Breast epithelium (tissue), 4 donors: ENCODE measurements around the gene BEST1. TPM values are rescaled to one million over a fixed set of nuclear protein-coding genes. Genes with fewer than 3 reads are reported as not detected.

Source experiments
- DNase-seq, 2 donors: peaks; one replicate each; pipeline ENCODE4 v3.0.0-alpha.2; 2019; ENCODE audit warnings: low spot score in 2 of 2
- H3K27ac ChIP-seq, 2 donors: fragments of 200-600 bp; sonication (generic) in 1 of 2; one replicate each; pipeline ENCODE4 v1.5.1; 2016 to 2019; ENCODE audit warnings: mild to moderate bottlenecking in 1 of 2
- H3K27me3 ChIP-seq, 2 donors: fragments of 200-600 bp; sonication (generic) in 1 of 2; one replicate each; pipeline versions ENCODE4 v1.5.1 to v1.6.0; 2017 to 2019; ENCODE audit warnings: control low read depth in 1 of 2, mild to moderate bottlenecking in 1 of 2
- H3K36me3 ChIP-seq: fragments of 200-600 bp; one replicate; pipeline ENCODE4 v1.5.1; 2019
- H3K4me1 ChIP-seq, 2 donors: fragments of 200-600 bp; sonication (generic); one replicate each; pipeline ENCODE4 v1.5.1; 2016 to 2019; ENCODE audit warnings: control low read depth in 1 of 2
- H3K4me3 ChIP-seq, 3 donors: fragments of 200-600 bp; sonication (generic); 1 replicate in 2 of 3; 2 replicates in 1 of 3; pipeline ENCODE4 v1.5.1; 2016 to 2019; ENCODE audit warnings: mild to moderate bottlenecking in 3 of 3, moderate library complexity in 2 of 3
- H3K9me3 ChIP-seq, 2 donors: fragments of 200-600 bp; sonication (generic) in 1 of 2; one replicate each; pipeline ENCODE4 v1.5.1; 2016 to 2019; ENCODE audit warnings: control low read depth in 1 of 2
- CTCF ChIP-seq, 3 donors: fragments of 450-650 bp; IDR thresholded peaks; one replicate each; pipeline ENCODE4 v1.5.1; 2016 to 2017; ENCODE audit warnings: antibody characterized with exemption in 3 of 3, mild to moderate bottlenecking in 3 of 3, moderate library complexity in 3 of 3
- POLR2A ChIP-seq: fragments of 450-650 bp; IDR thresholded peaks from one replicate; pipeline ENCODE4 v1.6.1; 2016; ENCODE audit warnings: antibody characterized with exemption, mild to moderate bottlenecking, moderate library complexity
- POLR2AphosphoS5 ChIP-seq, 3 donors: sonication (generic); formaldehyde crosslinking; IDR thresholded peaks; one replicate each; pipeline ENCODE4 v1.6.1; 2017; ENCODE audit warnings: antibody characterized with exemption in 3 of 3
- intact Hi-C: fragments of 100-400 bp; cut with DNase I; formaldehyde crosslinking; loops from one replicate; pipeline ENCODE4 v1.15.1; 2023; ENCODE audit warnings: low total_unique reads
- total RNA-seq, 3 donors: library from RNA; depleted of rRNA; stranded (reverse); fragments of >200 nt; gene quantifications; one replicate each; pipeline ENCODE4 v1.1.0, GENCODE V29; 2016

The BEST1 gene
- total RNA-seq, 3 donors from 2014 or later, result 3.7 to 10.1 (median 5.9) TPM

GRCh38 chr11:61911701-61912529 is 38.2 kb upstream of the BEST1 start:
- Histone ChIP-seq H3K27me3 (no peaks in the 10 kb centered on the region), H3K4me1 (no peaks in the 10 kb centered on the region), H3K9me3 (no peaks in the 10 kb centered on the region), H3K27ac (peak overlapping the region; percentile 33 to 85), H3K36me3 (no peaks in the 10 kb centered on the region), H3K4me3 (peak overlapping the region in 1 of 3 donors; percentile 92)
- no peak for TF ChIP-seq POLR2A
- no peak for TF ChIP-seq CTCF (IDR thresholded peaks at IDR 0.05)
- no peak for TF ChIP-seq POLR2AphosphoS5 (IDR thresholded peaks at IDR 0.05)
- intact Hi-C loops, result no loop called here
- peak in 1 of 2 donors; percentile 9 for DNase-seq

- intact Hi-C loops, result no loop called here
- Histone ChIP-seq H3K4me3 (peak overlapping the region in 1 of 3 donors; percentile 92), H3K4me1 (peaks cover 0 to under 1% of the 10 kb centered on the region in 2 donors), H3K27me3 (no peaks in the 10 kb centered on the region), H3K36me3 (no peaks in the 10 kb centered on the region), H3K9me3 (no peaks in the 10 kb centered on the region), H3K27ac (peak overlapping the region in 1 of 2 donors; percentile 85)
- no peak for TF ChIP-seq POLR2AphosphoS5 (IDR thresholded peaks at IDR 0.05)
- peak in 1 of 2 donors; percentile 25 for DNase-seq
These were observed 37.6 kb upstream of the BEST1 start for GRCh38 chr11:61912530-61912898.

- TF ChIP-seq CTCF (IDR thresholded peaks at IDR 0.05) (no peak), POLR2A (no peak)
- Histone ChIP-seq H3K27ac (peak overlapping the region; percentile 36 to 85), H3K27me3 (no peaks in the 10 kb centered on the region), H3K4me3 (peak overlapping the region in 1 of 3 donors; percentile 92), H3K36me3 (no peaks in the 10 kb centered on the region), H3K9me3 (no peaks in the 10 kb centered on the region), H3K4me1 (peaks cover 0 to 6% of the 10 kb centered on the region in 2 donors)
- peak in 1 of 2 donors; percentile 47 for DNase-seq
- intact Hi-C loops, result no loop called here
These were observed 37.0 kb upstream of the BEST1 start for GRCh38 chr11:61912991-61913698.

GRCh38 chr11:61913699-61914395 is 36.3 kb upstream of the BEST1 start:
- Histone ChIP-seq H3K27ac (peak overlapping the region; percentile 36 to 85), H3K27me3 (no peaks in the 10 kb centered on the region), H3K4me1 (peaks cover 0 to 6% of the 10 kb centered on the region in 2 donors), H3K4me3 (peak overlapping the region in 1 of 3 donors; percentile 92), H3K36me3 (no peaks in the 10 kb centered on the region), H3K9me3 (no peaks in the 10 kb centered on the region)
- no peak for DNase-seq
- intact Hi-C loops, result no loop called here
- TF ChIP-seq POLR2A (no peak), POLR2AphosphoS5 (IDR thresholded peaks at IDR 0.05) (no peak), CTCF (IDR thresholded peaks at IDR 0.05) (no peak)

GRCh38 chr11:61914471-61915171 is 35.5 kb upstream of the BEST1 start:
- DNase-seq, result no peak
- H3K9me3 ChIP-seq, result no peaks in the 10 kb centered on the region
- peak overlapping the region; percentile 67 to 92 (median 82) for H3K4me3 ChIP-seq

More at GRCh38 chr11:61914471-61915171, 35.5 kb upstream of the BEST1 start:
- peak overlapping the region; percentile 17 to 85 for H3K27ac ChIP-seq
- TF ChIP-seq POLR2AphosphoS5 (IDR thresholded peaks at IDR 0.05) (no peak), CTCF (IDR thresholded peaks at IDR 0.05) (no peak), POLR2A (no peak)
- no peaks in the 10 kb centered on the region for H3K27me3 ChIP-seq
- H3K4me1 ChIP-seq, result peaks cover 0 to 6% of the 10 kb centered on the region in 2 donors
- intact Hi-C loops, result no loop called here
- H3K36me3 ChIP-seq, result no peaks in the 10 kb centered on the region
